Thyroid gland (tissue), 4 donors: ENCODE measurements around the gene SLC25A21.

Experiments
- CTCF ChIP-seq, 6 experiments: fragments of 200-600 bp in 3 of 6; fragments of 450-650 bp in 3 of 6; sonication (generic) in 3 of 6; IDR thresholded peaks; one replicate each; pipeline ENCODE4 v1.5.1; 2016 to 2019; ENCODE audit warnings: antibody characterized with exemption in 6 of 6, mild to moderate bottlenecking in 2 of 6, inconsistent platforms in 1 of 6, moderate library complexity in 1 of 6
- POLR2A ChIP-seq, 2 donors: fragments of 450-650 bp; IDR thresholded peaks; one replicate each; pipeline ENCODE4 v1.6.1; 2017; ENCODE audit warnings: antibody characterized with exemption in 2 of 2, mild to moderate bottlenecking in 2 of 2, moderate library complexity in 1 of 2

GRCh38 chr14:37171678-37172023 lies 755 bp downstream of the SLC25A21 start:
- TF ChIP-seq CTCF (IDR thresholded peaks at IDR 0.05) (no peak), POLR2A (IDR thresholded peaks at IDR 0.05) (no peak)
